H9 (cell line): Measurements from ENCODE around the gene KANSL3. TPM values are rescaled to one million over a fixed set of nuclear protein-coding genes. Genes with fewer than 3 reads are reported as not detected.

ENCODE experiments used
- DNase-seq: peaks from one replicate; pipeline ENCODE4 v3.0.0-alpha.2; 2017
- H2AFZ ChIP-seq: one replicate; pipeline ENCODE4 v1.6.1; 2013; ENCODE audit warnings: mild to moderate bottlenecking, low read length, control low read depth, moderate library complexity
- H2AK5ac ChIP-seq: 2 replicates; pipeline ENCODE4 v1.6.1; 2013; ENCODE audit warnings: low read length, control low read depth, mixed read lengths; ENCODE audit not compliant: insufficient read length
- H2BK120ac ChIP-seq: one replicate; pipeline ENCODE4 v1.6.1; 2013; ENCODE audit warnings: low read depth, mild to moderate bottlenecking, low read length, control low read depth, inconsistent platforms; ENCODE audit not compliant: poor library complexity, severe bottlenecking
- H2BK12ac ChIP-seq: 2 replicates; pipeline ENCODE4 v1.6.1; 2013; ENCODE audit warnings: low read length, control low read depth, mixed read lengths, low read depth; ENCODE audit not compliant: insufficient read length
- H2BK15ac ChIP-seq: 2 replicates; pipeline ENCODE4 v1.6.1; 2013; ENCODE audit warnings: low read depth, low read length, control low read depth
- H2BK20ac ChIP-seq: one replicate; pipeline ENCODE4 v1.6.1; 2013; ENCODE audit warnings: low read depth, mild to moderate bottlenecking, low read length, control low read depth, inconsistent platforms; ENCODE audit not compliant: poor library complexity, severe bottlenecking
- H2BK5ac ChIP-seq: 2 replicates; pipeline ENCODE4 v1.6.1; 2013; ENCODE audit warnings: low read length, control low read depth, mixed read lengths; ENCODE audit not compliant: insufficient read length
- H3K14ac ChIP-seq: 2 replicates; pipeline ENCODE4 v1.6.1; 2013; ENCODE audit warnings: low read length, control low read depth; ENCODE audit not compliant: insufficient read depth
- H3K18ac ChIP-seq: 2 replicates; pipeline ENCODE4 v1.6.1; 2013; ENCODE audit warnings: low read depth, mild to moderate bottlenecking, mixed read lengths, low read length, control low read depth; ENCODE audit not compliant: insufficient read length
- H3K23ac ChIP-seq: 2 replicates; pipeline ENCODE4 v1.6.1; 2013; ENCODE audit warnings: low read length, control low read depth, mixed read lengths, low read depth; ENCODE audit not compliant: insufficient read length
- H3K23me2 ChIP-seq: 2 replicates; pipeline ENCODE4 v1.6.1; 2013; ENCODE audit warnings: low read depth, mild to moderate bottlenecking, mixed read lengths, low read length, control low read depth; ENCODE audit not compliant: insufficient read length, poor library complexity, severe bottlenecking
- H3K27ac ChIP-seq: 2 replicates; pipeline ENCODE4 v1.5.1; 2013; ENCODE audit warnings: low read length, control low read depth, mixed read lengths, low read depth; ENCODE audit not compliant: insufficient read length
- H3K27me3 ChIP-seq: 2 replicates; pipeline ENCODE4 v1.6.1; 2013; ENCODE audit warnings: low read length, control low read depth, inconsistent platforms; ENCODE audit not compliant: insufficient read depth
- H3K4ac ChIP-seq: 2 replicates; pipeline ENCODE4 v1.6.1; 2013; ENCODE audit warnings: low read depth, mild to moderate bottlenecking, control low read depth, inconsistent platforms, low read length, moderate library complexity
- H3K4me1 ChIP-seq: 2 replicates; pipeline ENCODE4 v1.6.1; 2013; ENCODE audit warnings: low read length, control low read depth, inconsistent platforms; ENCODE audit not compliant: insufficient read depth
- H3K4me2 ChIP-seq: 2 replicates; pipeline ENCODE4 v1.6.1; 2013; ENCODE audit warnings: low read length, control low read depth, mixed read lengths; ENCODE audit not compliant: insufficient read length, insufficient read depth
- H3K56ac ChIP-seq: 2 replicates; pipeline ENCODE4 v1.6.1; 2013; ENCODE audit warnings: low read depth, mild to moderate bottlenecking, mixed read lengths, low read length, control low read depth; ENCODE audit not compliant: insufficient read length
- H3K79me1 ChIP-seq: 2 replicates; pipeline ENCODE4 v1.6.1; 2013; ENCODE audit warnings: low read depth, mild to moderate bottlenecking, moderate library complexity, low read length, control low read depth, inconsistent platforms; ENCODE audit not compliant: insufficient read depth, poor library complexity, severe bottlenecking
- H3K79me2 ChIP-seq: 2 replicates; pipeline ENCODE4 v1.6.1; 2013; ENCODE audit warnings: low read length, control low read depth, inconsistent platforms; ENCODE audit not compliant: insufficient read depth
- H3K9ac ChIP-seq: 2 replicates; pipeline ENCODE4 v1.6.1; 2013; ENCODE audit warnings: low read length, control low read depth, mixed read lengths; ENCODE audit not compliant: insufficient read length; ENCODE audit errors: extremely low read depth
- H3K9me3 ChIP-seq: one replicate; pipeline ENCODE4 v1.6.1; 2013; ENCODE audit warnings: low read depth, low read length, inconsistent platforms; ENCODE audit not compliant: control insufficient read depth
- H3T11ph ChIP-seq: one replicate; pipeline ENCODE4 v1.6.1; 2013; ENCODE audit warnings: mild to moderate bottlenecking, low read length, control low read depth, inconsistent platforms
- H4K20me1 ChIP-seq: one replicate; pipeline ENCODE4 v1.6.1; 2013; ENCODE audit not compliant: control insufficient read depth, insufficient read length, insufficient read depth
- H4K5ac ChIP-seq: 2 replicates; pipeline ENCODE4 v1.6.1; 2013; ENCODE audit warnings: low read depth, mild to moderate bottlenecking, mixed read lengths, low read length, control low read depth; ENCODE audit not compliant: insufficient read length
- H4K8ac ChIP-seq: replicated peaks from 2 replicates; pipeline ENCODE4 v1.6.1; 2013; ENCODE audit warnings: low read length, control low read depth, mixed read lengths, low read depth; ENCODE audit not compliant: insufficient read length
- H4K91ac ChIP-seq: 2 replicates; pipeline ENCODE4 v1.6.1; 2013; ENCODE audit warnings: low read depth, mild to moderate bottlenecking, moderate library complexity, mixed read lengths, low read length, control low read depth; ENCODE audit not compliant: insufficient read length
- H3K27ac Mint-ChIP-seq, 3 experiments: 2 replicates in 2 of 3; 3 replicates in 1 of 3; pipeline ENCODE4 v1.8.0; 2020 to 2021; ENCODE audit warnings: mixed read lengths in 3 of 3, mild to moderate bottlenecking in 1 of 3, moderate library complexity in 1 of 3
- H3K27me3 Mint-ChIP-seq: 2 replicates; pipeline ENCODE4 v1.8.0; 2021; ENCODE audit warnings: low read depth, mild to moderate bottlenecking, moderate library complexity, mixed read lengths
- H3K36me3 Mint-ChIP-seq, 3 experiments: 2 replicates in 2 of 3; 3 replicates in 1 of 3; pipeline ENCODE4 v1.8.0; 2020 to 2021; ENCODE audit warnings: low read depth in 3 of 3, mixed read lengths in 3 of 3; ENCODE audit not compliant: insufficient read depth in 1 of 3
- H3K4me1 Mint-ChIP-seq, 2 experiments: 2 replicates each; pipeline ENCODE4 v1.8.0; 2020; ENCODE audit warnings: mixed read lengths in 2 of 2
- H3K4me3 Mint-ChIP-seq, 2 experiments: 2 replicates in 1 of 2; 3 replicates in 1 of 2; pipeline ENCODE4 v1.8.0; 2020 to 2021; ENCODE audit warnings: mild to moderate bottlenecking in 2 of 2, mixed read lengths in 2 of 2, moderate library complexity in 1 of 2
- H3K9me3 Mint-ChIP-seq, 2 experiments: 2 replicates in 1 of 2; 3 replicates in 1 of 2; pipeline ENCODE4 v1.8.0; 2020; ENCODE audit warnings: mild to moderate bottlenecking in 2 of 2, mixed read lengths in 2 of 2, moderate library complexity in 1 of 2
- CTCF ChIP-seq: fragments of 200-600 bp; sonication (generic); conservative IDR thresholded peaks from 3 replicates; pipeline ENCODE4 v1.8.0; 2021; ENCODE audit warnings: antibody characterized with exemption, mild to moderate bottlenecking
- WGBS: extraction: QIAGEN DNeasy Blood & Tissue Kit; methylation state at CpG from one replicate; pipeline ENCODE4 v1.1.7; 2013; ENCODE audit warnings: missing lambda C conversion rate, low lambda C conversion rate, mixed read lengths; ENCODE audit not compliant: insufficient read length; ENCODE audit errors: extremely low coverage; 5-methylcytosine and 5-hydroxymethylcytosine counted together
- total RNA-seq: library from RNA; stranded (reverse); gene quantifications from 2 replicates; pipeline ENCODE4 v1.2.1, GENCODE V29; 2021

Gene KANSL3
- total RNA-seq, 1 experiment from 2014 or later = 35.7 TPM

DNA sequence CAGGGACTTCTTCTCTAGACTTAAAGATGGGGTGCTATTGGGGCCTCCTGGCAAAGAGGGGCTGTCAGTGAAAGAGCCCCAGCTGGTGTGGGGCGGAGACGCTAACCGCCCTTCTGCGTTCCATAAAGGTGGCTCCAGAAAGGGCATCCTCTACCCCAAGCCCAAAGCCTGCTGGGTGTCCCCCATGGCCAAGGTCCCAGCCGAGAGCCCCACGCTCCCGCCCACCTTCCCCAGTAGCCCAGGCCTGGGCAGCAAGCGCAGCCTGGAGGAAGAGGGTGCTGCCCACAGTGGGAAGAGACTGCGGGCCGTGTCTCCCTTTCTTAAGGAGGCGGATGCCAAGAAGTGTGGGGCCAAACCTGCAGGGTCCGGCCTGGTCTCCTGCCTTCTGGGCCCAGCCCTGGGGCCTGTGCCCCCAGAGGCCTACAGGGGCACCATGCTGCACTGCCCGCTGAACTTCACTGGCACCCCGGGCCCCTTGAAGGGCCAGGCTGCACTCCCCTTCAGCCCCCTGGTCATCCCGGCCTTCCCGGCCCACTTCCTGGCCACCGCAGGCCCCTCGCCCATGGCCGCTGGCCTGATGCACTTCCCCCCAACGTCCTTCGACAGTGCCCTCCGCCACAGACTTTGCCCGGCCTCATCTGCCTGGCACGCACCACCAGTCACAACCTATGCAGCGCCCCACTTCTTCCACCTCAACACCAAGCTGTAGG is 86.4 kb downstream of the KANSL3 start:
- no peak overlapping the region for H4K8ac ChIP-seq
- H3T11ph ChIP-seq = no peak overlapping the region
- H3K56ac ChIP-seq = no peak overlapping the region
- WGBS = no CpG with 5 or more reads among the region's 25 CpGs
- no peak overlapping the region for H2BK15ac ChIP-seq
- H3K79me2 ChIP-seq = no peaks in the 10 kb centered on the region
- H3K36me3 Mint-ChIP-seq = peaks cover 0 to 4% (median 0%) of the 10 kb centered on the region in 3 experiments; a peak in 2 of 7 replicates
- H4K20me1 ChIP-seq = no peaks in the 10 kb centered on the region
- H3K14ac ChIP-seq = no peak overlapping the region
- no peak overlapping the region for H2BK12ac ChIP-seq
- no peaks in the 10 kb centered on the region for H3K27me3 ChIP-seq
- H3K27ac ChIP-seq = no peak overlapping the region
- H3K4me1 Mint-ChIP-seq = peaks cover 24 to 31% of the 10 kb centered on the region in 2 experiments
- H2AK5ac ChIP-seq = no peak overlapping the region
- no peak overlapping the region for H3K27ac Mint-ChIP-seq
- no peak overlapping the region for H4K5ac ChIP-seq
- no peak overlapping the region for H2AFZ ChIP-seq
- no peak overlapping the region; a peak in 1 of 5 replicates for H3K4me3 Mint-ChIP-seq
- no peak overlapping the region for H3K23ac ChIP-seq
- H3K4me2 ChIP-seq = no peak overlapping the region
- H3K9me3 ChIP-seq = no peaks in the 10 kb centered on the region
- H3K79me1 ChIP-seq = no peaks in the 10 kb centered on the region
- no peaks in the 10 kb centered on the region for H3K9me3 Mint-ChIP-seq
- H3K9ac ChIP-seq = no peak overlapping the region
- no peak overlapping the region for H3K18ac ChIP-seq
- H3K4ac ChIP-seq = no peak overlapping the region
- no peak overlapping the region for H2BK20ac ChIP-seq
- no peaks in the 10 kb centered on the region for H3K23me2 ChIP-seq
- no peak for TF ChIP-seq CTCF
- DNase-seq = no peak
- H3K4me1 ChIP-seq = no peaks in the 10 kb centered on the region
- peaks cover 2% of the 10 kb centered on the region; the same call in 1 of the 2 replicates for H3K27me3 Mint-ChIP-seq
- H2BK5ac ChIP-seq = no peak overlapping the region
- no peak overlapping the region for H2BK120ac ChIP-seq
- H4K91ac ChIP-seq = no peak overlapping the region
